Left cardiac atrium (tissue), 4 donors: ENCODE data around the gene RANBP10. TPM values are rescaled to one million over a fixed set of nuclear protein-coding genes. Genes with fewer than 3 reads are reported as not detected.

Experiments
- ATAC-seq, 2 donors: fragments of 200-7000 bp; cut with Tn5 transposase; one replicate each; pipeline ENCODE4 v1.9.1; 2020; ENCODE audit warnings: mild to moderate bottlenecking in 2 of 2, moderate library complexity in 2 of 2
- DNase-seq: peaks from one replicate; pipeline ENCODE4 v3.0.0-alpha.2; 2020
- intact Hi-C, 2 donors: fragments of 100-400 bp; cut with DNase I; formaldehyde crosslinking; loops; one replicate each; pipeline versions ENCODE4 v1.14.1 to v1.15.1; 2022 to 2023
- total RNA-seq, 2 donors: library from RNA; stranded (reverse); fragmentation: NEBNext Ultra II Directional; extraction: Animal tissue kit (Norgen Biotek cat#: 25700); gene quantifications; one replicate each; pipeline ENCODE4 v1.2.1, GENCODE V29; 2021
- donor health status: DM: no; HTN: yes; CAD: no.
- donor health status: DM: no; HTN: yes; CAD: no; lungs with severe emphysema.
- donor health status: DM: yes; HTN: yes; CAD: no.
- donor health status: Dilated cardiomyopathy.

RANBP10 gene
- total RNA-seq, 2 donors from 2014 or later = 10.9 to 14.3 TPM

GRCh38 chr16:67673712-67674580 lies 132.4 kb downstream of the RANBP10 start:
- intact Hi-C loops = loop anchor here (5.0 to 10.0 kb wide), 4 partner anchors 48 to 251 kb away; partner anchors contain the start of genes RANBP10 (in 1 of the 2) and TSNAXIP1 (in 1 of the 2)
- peak; percentile 81 for DNase-seq
- peak; percentile 59 to 69 for ATAC-seq

Other genes starting within 250 kb of the RANBP10 start
- gene CTCF, start 244.0 kb downstream of the RANBP10 start, total RNA-seq = 10 to 100 TPM; 22.7 to 25.7 TPM
- 1 to 10 TPM; 1.1 to 1.2 TPM for gene CARMIL2, start 161.4 kb downstream of the RANBP10 start, total RNA-seq
- 10 to 100 TPM in 1 of 2 donors, 1 to 10 TPM in 1; 9.0 to 10.2 TPM for gene ACD, start 146.3 kb downstream of the RANBP10 start, total RNA-seq
- gene PARD6A, start 145.6 kb downstream of the RANBP10 start, total RNA-seq = 1 to 10 TPM; 2.5 to 4.8 TPM
- gene ENKD1, start 139.8 kb downstream of the RANBP10 start, total RNA-seq = 1 to 10 TPM; 7.6 to 9.6 TPM
- 1 to 10 TPM; 3.5 to 3.7 TPM for gene C16orf86, start 139.7 kb downstream of the RANBP10 start, total RNA-seq
- 10 to 100 TPM; 10.1 to 11.7 TPM for gene GFOD2, start 87.2 kb downstream of the RANBP10 start, total RNA-seq
- under 1 TPM; 0.55 to 0.74 TPM for gene TSNAXIP1, start 329 bp upstream of the RANBP10 start, total RNA-seq
- 10 to 100 TPM; 24.5 to 24.7 TPM for gene THAP11, start 35.8 kb upstream of the RANBP10 start, total RNA-seq
- 10 to 100 TPM; 59.8 to 73.9 TPM for gene NUTF2, start 40.4 kb upstream of the RANBP10 start, total RNA-seq
- gene CENPT, start 41.1 kb upstream of the RANBP10 start, total RNA-seq = 10 to 100 TPM; 22.1 to 22.2 TPM
- gene EDC4, start 66.5 kb upstream of the RANBP10 start, total RNA-seq = 10 to 100 TPM; 23.3 to 31.5 TPM
- under 1 TPM in 1 of 2 donors, not detected in 1; 0.50 TPM for gene NRN1L, start 78.3 kb upstream of the RANBP10 start, total RNA-seq
- 10 to 100 TPM; 21.0 to 27.3 TPM for gene PSKH1, start 86.7 kb upstream of the RANBP10 start, total RNA-seq
- under 1 TPM; 0.76 to 0.97 TPM for gene CTRL, start 125.3 kb upstream of the RANBP10 start, total RNA-seq
- gene PSMB10, start 130.3 kb upstream of the RANBP10 start, total RNA-seq = 10 to 100 TPM; 54.9 to 64.5 TPM
- 10 to 100 TPM; 12.8 to 22.6 TPM for gene LCAT, start 137.6 kb upstream of the RANBP10 start, total RNA-seq
- gene SLC12A4, start 162.1 kb upstream of the RANBP10 start, total RNA-seq = 10 to 100 TPM; 52.0 to 98.2 TPM
- not detected for gene DPEP3, start 173.9 kb upstream of the RANBP10 start, total RNA-seq
- gene DPEP2, start 192.9 kb upstream of the RANBP10 start, total RNA-seq = 1 to 10 TPM; 1.1 to 2.7 TPM
- not detected for gene DPEP2NB, start 209.4 kb upstream of the RANBP10 start, total RNA-seq
- gene DDX28, start 216.7 kb upstream of the RANBP10 start, total RNA-seq = 1 to 10 TPM; 7.2 to 8.4 TPM
- gene DUS2, start 216.7 kb upstream of the RANBP10 start, total RNA-seq = 1 to 10 TPM; 6.9 to 7.2 TPM